ENCODE results near the gene SEMA3E. TPM values are rescaled to one million over a fixed set of nuclear protein-coding genes. Genes with fewer than 3 reads are reported as not detected.
"Not testable (repeated sequence)": the region's sequence is repeated elsewhere in the genome, so short reads cannot be mapped to it uniquely, and the experiment has no call there.

The SEMA3E gene
- total RNA-seq (24.3 TPM), polyA plus RNA-seq (12.6 TPM)

DNA sequence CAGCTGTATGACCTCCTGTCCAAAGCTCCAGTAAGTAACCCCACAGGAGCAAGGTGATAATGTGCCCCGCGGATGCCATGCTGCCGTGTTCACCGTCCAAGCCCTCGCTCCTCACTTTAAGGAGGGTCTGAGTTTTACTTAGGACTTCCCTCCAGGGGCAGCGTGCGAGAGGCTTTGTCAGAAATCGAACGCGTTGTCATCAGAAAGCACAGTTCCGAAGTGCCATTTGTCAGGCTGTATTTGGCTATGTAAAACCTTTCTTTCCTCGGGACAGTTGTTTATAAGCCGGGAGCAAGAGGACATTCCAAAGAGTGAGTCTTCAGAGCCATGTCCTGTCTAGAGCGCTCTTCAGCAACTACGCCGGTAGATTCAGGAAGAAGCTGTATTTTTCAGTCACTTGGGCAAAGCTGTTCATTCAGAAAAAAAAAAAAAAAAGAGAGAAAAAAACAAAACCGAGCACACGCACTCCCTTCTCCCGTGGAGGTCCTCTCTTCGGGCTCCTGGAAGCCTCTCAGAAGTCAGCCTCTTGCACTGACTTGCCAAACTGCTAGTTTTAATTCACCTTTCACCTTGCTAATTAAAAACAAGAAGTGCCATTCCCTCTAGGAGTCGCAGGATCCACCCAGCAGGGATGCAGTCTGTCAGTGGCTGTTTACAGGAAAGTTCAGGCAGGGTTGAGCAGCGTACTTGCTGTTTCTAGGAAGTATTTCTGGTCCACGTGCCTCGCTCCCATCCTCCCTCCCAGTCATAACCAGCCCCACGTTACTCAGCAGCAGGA is at the start of gene SEMA3E:
SEMA3E (minus strand) TSS at position 676 of the 778 bp plus-strand sequence.
- no peaks in the 10 kb centered on the region for H3K4me1 ChIP-seq (ENCODE audit: insufficient read depth)
- H3K36me3 ChIP-seq (ENCODE audit: insufficient read depth): no peaks in the 10 kb centered on the region
- WGBS: under 1% methylated on average over 25 of the region's 25 CpGs
- no peak for DNase-seq (ENCODE audit: extremely low spot score)
- H3K4me3 ChIP-seq (ENCODE audit: low read depth, low read length): peak within 1 kb of the TSS; percentile 51
- H3K27ac ChIP-seq (ENCODE audit: low read depth): no peak within 1 kb of the TSS

DNA sequence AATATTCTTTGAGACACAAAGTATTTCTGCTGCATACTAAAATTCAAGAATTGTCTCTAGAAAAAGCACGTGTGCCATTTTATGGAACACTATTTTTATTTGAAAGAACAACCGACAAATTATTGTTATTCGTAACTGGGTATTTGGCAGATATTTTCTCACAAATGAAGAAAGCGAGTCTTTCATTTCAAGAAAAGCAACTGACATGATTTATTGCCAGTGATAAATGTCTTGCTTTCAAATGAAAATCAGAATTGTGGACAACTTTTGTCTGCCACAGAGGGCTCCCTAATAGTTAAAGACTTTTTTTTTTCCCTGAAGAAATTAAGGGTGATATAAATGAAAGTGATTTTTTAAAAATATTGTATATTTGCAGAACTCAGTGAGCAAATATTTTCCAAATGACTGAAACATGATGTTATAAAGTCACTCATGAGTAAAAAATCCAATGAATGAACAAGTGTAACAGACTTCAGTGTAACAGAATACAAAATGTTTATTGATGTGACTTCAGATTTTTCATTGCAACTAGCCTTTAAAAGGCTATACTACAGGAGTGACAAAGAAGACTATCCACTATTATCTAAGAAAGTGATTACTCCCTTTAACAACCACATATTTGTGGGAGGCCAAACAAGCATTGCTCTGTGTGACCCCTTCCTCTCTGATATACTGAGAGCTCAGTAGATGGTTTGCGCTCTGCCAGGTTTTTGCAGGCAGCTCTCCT is 49.0 kb upstream of the SEMA3E start:
- Histone ChIP-seq H3K27ac (ENCODE audit: low read depth) (no peak overlapping the region), H3K4me3 (ENCODE audit: low read depth, low read length) (no peak overlapping the region), H3K4me1 (ENCODE audit: insufficient read depth) (no peaks in the 10 kb centered on the region), H3K36me3 (ENCODE audit: insufficient read depth) (no peaks in the 10 kb centered on the region)
- no peak for DNase-seq (ENCODE audit: extremely low spot score)
- WGBS: 80% methylated on average over 5 of the region's 5 CpGs

- DNase-seq (ENCODE audit: extremely low spot score): no peak
- Histone ChIP-seq H3K36me3 (ENCODE audit: insufficient read depth) (no peaks in the 10 kb centered on the region), H3K4me1 (ENCODE audit: insufficient read depth) (no peaks in the 10 kb centered on the region), H3K4me3 (ENCODE audit: low read depth, low read length) (no peak overlapping the region), H3K27ac (ENCODE audit: low read depth) (no peak overlapping the region)
- 94% methylated on average over 2 of the region's 2 CpGs for WGBS
Observed at GRCh38 chr7:83696101-83696500, 47.2 kb upstream of the SEMA3E start.

DNA sequence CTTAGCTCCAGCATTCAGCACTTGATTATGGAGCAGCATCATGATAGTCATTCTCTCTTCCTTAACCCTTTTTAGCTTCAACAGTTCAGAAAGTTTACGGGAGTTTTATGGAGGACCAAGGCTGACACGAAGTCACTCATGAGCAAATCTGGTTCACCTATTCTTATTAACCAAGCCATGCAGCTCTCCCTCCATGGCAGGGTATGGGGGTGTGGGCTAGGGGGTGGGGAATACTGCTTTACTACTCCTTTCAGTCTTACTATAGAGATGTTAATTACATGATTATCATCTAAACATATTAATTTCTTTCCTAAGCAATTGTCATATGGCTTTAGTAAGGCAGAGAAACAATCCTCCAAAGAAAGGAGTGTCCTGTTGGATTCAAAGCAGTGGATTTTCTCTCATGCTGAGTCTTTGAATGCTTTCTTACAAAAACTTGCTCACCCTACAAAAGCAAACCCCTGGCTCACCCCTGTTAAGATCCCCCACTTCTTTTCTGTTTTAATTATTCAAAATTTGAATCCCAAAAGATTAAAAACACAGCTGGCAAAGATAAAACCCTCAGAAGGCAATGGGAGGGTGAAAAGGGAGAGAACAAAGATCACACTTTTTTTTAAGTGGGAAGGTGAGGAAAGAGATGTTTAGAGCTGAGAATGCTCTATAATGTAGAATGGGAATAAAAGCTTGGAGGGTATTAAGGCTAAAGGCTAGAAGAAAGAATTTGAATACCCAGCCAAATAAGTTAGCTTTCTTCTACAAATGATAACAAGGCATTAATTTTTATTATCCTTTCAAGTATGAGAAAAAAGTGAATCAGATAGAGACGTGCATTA is 46.4 kb upstream of the SEMA3E start:
- no peaks in the 10 kb centered on the region for H3K36me3 ChIP-seq (ENCODE audit: insufficient read depth)
- H3K27ac ChIP-seq (ENCODE audit: low read depth): no peak overlapping the region
- WGBS: 57% methylated on average over 3 of the region's 3 CpGs
- DNase-seq (ENCODE audit: extremely low spot score): no peak
- no peaks in the 10 kb centered on the region for H3K4me1 ChIP-seq (ENCODE audit: insufficient read depth)
- no peak overlapping the region for H3K4me3 ChIP-seq (ENCODE audit: low read depth, low read length)

- WGBS: 87% methylated on average over 1 of the region's 1 CpG
- Histone ChIP-seq H3K4me1 (ENCODE audit: insufficient read depth) (no peaks in the 10 kb centered on the region), H3K4me3 (ENCODE audit: low read depth, low read length) (no peak overlapping the region), H3K27ac (ENCODE audit: low read depth) (no peak overlapping the region), H3K36me3 (ENCODE audit: insufficient read depth) (no peaks in the 10 kb centered on the region)
- DNase-seq (ENCODE audit: extremely low spot score): no peak
Observed at GRCh38 chr7:83693256-83693655, 44.3 kb upstream of the SEMA3E start.

DNA sequence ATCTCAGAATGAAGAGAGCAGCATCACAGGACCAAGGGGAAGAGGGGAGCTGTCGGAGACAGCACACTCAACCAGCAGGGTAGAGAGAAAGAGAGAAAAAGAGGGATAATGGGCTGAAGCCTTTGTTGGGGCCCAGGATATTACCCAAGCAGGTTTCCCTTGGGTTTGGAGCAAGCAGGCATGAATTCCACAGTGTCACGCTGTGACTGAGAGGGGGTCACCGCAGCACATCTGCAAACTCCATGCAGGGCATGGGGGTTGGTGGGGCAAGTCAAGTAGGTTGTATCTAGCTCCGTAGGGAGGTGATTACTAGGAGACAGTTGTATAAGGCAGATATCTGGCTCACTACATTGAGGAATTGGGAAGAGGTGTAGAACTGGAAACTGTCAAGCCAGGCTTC is 42.2 kb upstream of the SEMA3E start:
- WGBS: 75% methylated on average over 4 of the region's 4 CpGs
- H3K4me3 ChIP-seq (ENCODE audit: low read depth, low read length): no peak overlapping the region
- H3K4me1 ChIP-seq (ENCODE audit: insufficient read depth): no peaks in the 10 kb centered on the region
- no peak for DNase-seq (ENCODE audit: extremely low spot score)
- no peak overlapping the region for H3K27ac ChIP-seq (ENCODE audit: low read depth)
- H3K36me3 ChIP-seq (ENCODE audit: insufficient read depth): no peaks in the 10 kb centered on the region

DNA sequence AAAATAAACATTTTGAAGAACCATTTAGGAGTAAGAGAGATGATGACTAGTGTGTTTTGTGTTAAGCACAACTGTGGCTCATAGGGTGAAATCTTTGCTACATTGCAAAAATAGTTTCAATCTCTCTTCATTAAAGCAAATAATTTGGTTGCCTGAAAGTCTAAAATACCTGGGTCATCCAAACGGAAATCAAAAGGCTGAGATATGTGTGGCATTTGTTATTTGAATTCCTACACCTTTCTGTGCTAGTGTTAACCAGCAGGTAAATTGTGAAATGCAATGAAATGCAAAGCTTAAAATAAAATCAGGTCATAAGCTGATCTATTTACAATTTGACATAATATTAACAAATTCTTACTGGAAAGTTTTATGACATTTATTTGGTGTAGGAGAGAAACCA is 40.9 kb upstream of the SEMA3E start:
- Histone ChIP-seq H3K4me1 (ENCODE audit: insufficient read depth) (no peaks in the 10 kb centered on the region), H3K27ac (ENCODE audit: low read depth) (no peak overlapping the region), H3K36me3 (ENCODE audit: insufficient read depth) (no peaks in the 10 kb centered on the region), H3K4me3 (ENCODE audit: low read depth, low read length) (no peak overlapping the region)
- no peak for DNase-seq (ENCODE audit: extremely low spot score)
- WGBS: 61% methylated on average over 1 of the region's 1 CpG

DNA sequence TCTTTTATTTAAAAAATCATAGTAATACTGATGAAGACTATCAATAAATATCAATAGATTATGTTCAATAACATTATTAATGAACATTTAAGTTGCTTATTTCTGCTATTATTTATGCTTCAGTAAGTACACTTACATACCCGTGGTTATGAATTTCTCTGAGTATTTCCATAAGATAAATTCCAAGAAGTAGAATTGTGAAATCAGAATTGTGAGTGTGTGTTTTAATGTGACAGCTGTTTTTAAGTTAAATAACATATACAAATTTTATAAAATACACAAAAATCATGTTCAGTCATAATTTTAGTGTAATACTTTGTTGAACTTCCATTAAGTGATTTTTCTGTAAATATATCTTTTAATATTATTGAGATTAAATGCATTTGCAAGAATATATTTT is 37.5 kb upstream of the SEMA3E start:
- 73% methylated on average over 1 of the region's 1 CpG for WGBS

DNA sequence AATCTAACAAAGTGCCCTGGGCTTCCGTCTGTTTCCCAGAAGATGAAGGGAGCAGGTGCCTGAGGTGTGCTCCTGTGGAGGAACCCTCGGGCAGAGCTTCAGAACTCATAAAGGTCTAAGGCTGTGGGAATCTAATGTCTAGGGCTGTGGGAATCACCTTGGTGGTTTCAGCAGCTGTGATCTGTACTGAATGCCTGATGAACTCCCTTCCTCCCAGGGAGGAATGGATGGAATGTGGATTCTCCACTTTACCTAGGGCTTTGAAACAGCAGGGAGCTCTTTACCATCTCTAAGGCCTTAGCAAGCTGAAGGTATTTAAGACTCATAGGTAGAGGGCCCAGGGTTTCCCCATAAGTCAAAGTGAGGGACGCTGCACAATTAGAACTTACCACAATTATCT is 36.0 kb upstream of the SEMA3E start:
- WGBS: 81% methylated on average over 3 of the region's 3 CpGs

More for the DNA sequence above, 37.5 kb upstream of the SEMA3E start:
- Histone ChIP-seq H3K4me3 (ENCODE audit: low read depth, low read length) (no peak overlapping the region), H3K27ac (ENCODE audit: low read depth) (no peak overlapping the region), H3K36me3 (ENCODE audit: insufficient read depth) (no peaks in the 10 kb centered on the region), H3K4me1 (ENCODE audit: insufficient read depth) (no peaks in the 10 kb centered on the region)
- no peak for DNase-seq (ENCODE audit: extremely low spot score)

DNA sequence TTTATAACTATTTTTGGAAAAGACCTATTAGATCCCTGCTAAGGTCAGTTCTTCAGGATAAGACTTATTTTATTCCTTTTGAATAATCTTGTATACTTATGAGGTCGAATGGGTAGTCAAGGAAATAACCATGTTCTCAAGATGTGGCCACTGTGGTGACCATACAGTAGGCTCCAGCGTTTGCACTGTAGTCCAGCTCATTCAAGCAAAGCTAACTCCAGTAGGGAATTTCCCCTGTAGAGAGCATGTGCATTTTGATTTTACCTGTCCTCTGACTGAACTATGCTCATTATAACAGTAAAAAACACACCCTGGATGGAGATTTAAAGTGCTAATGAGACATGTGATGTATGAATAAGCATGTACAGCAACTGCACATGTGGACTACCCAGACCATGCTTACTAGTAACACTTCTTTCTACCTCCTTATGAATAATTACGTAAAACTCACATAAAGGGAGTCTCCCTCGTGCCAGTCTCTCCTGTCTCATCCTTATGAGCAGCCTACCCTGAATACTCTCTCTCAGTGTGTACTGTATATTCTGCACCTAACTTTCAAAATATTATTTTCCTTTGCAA is 32.4 kb upstream of the SEMA3E start:
- Histone ChIP-seq H3K36me3 (ENCODE audit: insufficient read depth) (no peaks in the 10 kb centered on the region), H3K4me1 (ENCODE audit: insufficient read depth) (no peaks in the 10 kb centered on the region), H3K27ac (ENCODE audit: low read depth) (no peak overlapping the region), H3K4me3 (ENCODE audit: low read depth, low read length) (no peak overlapping the region)
- WGBS: 87% methylated on average over 4 of the region's 4 CpGs
- DNase-seq (ENCODE audit: extremely low spot score): no peak

More for the DNA sequence above, 36.0 kb upstream of the SEMA3E start:
- Histone ChIP-seq H3K4me1 (ENCODE audit: insufficient read depth) (no peaks in the 10 kb centered on the region), H3K36me3 (ENCODE audit: insufficient read depth) (no peaks in the 10 kb centered on the region), H3K27ac (ENCODE audit: low read depth) (no peak overlapping the region), H3K4me3 (ENCODE audit: low read depth, low read length) (no peak overlapping the region)
- DNase-seq (ENCODE audit: extremely low spot score): no peak

- 25% methylated on average over 4 of the region's 4 CpGs for WGBS
- H3K4me1 ChIP-seq (ENCODE audit: insufficient read depth): no peaks in the 10 kb centered on the region
- DNase-seq (ENCODE audit: extremely low spot score): peak; percentile 18
Observed at GRCh38 chr7:83677180-83677866, 28.4 kb upstream of the SEMA3E start.

GRCh38 chr7:83673291-83673690 is 24.4 kb upstream of the SEMA3E start:
- H3K36me3 ChIP-seq (ENCODE audit: insufficient read depth); H3K4me3 ChIP-seq (ENCODE audit: low read depth, low read length); H3K4me1 ChIP-seq (ENCODE audit: insufficient read depth); DNase-seq (ENCODE audit: extremely low spot score); H3K27ac ChIP-seq (ENCODE audit: low read depth): not testable (repeated sequence)
- 98% methylated on average over 28 of the region's 28 CpGs for WGBS

More at GRCh38 chr7:83677180-83677866, 28.4 kb upstream of the SEMA3E start:
- Histone ChIP-seq H3K27ac (ENCODE audit: low read depth) (no peak overlapping the region), H3K36me3 (ENCODE audit: insufficient read depth) (no peaks in the 10 kb centered on the region), H3K4me3 (ENCODE audit: low read depth, low read length) (no peak overlapping the region)

- H3K4me1 ChIP-seq (ENCODE audit: insufficient read depth): no peaks in the 10 kb centered on the region
- H3K27ac ChIP-seq (ENCODE audit: low read depth): no peak overlapping the region
- no peak for DNase-seq (ENCODE audit: extremely low spot score)
- no peaks in the 10 kb centered on the region for H3K36me3 ChIP-seq (ENCODE audit: insufficient read depth)
- H3K4me3 ChIP-seq (ENCODE audit: low read depth, low read length): no peak overlapping the region
- WGBS: 92% methylated on average over 2 of the region's 2 CpGs
Observed at GRCh38 chr7:83672157-83672556, 23.2 kb upstream of the SEMA3E start.
